Activated B cell treated with CpG ODN at 0.5 μM for 24 hours (primary cell): ENCODE results near the gene SDK2. TPM values are rescaled to one million over a fixed set of nuclear protein-coding genes. Genes with fewer than 3 reads are reported as not detected.

ENCODE experiments used
- ATAC-seq: fragments of 200-7000 bp; cut with Tn5 transposase; one replicate; pipeline ENCODE4 v1.10.0; 2021; ENCODE audit warnings: low read depth, mild to moderate bottlenecking, moderate library complexity
- CTCF ChIA-PET: fragments of 350-600 bp; sonication (Branson Sonifier 250); formaldehyde crosslinking; loops from one replicate; lab custom pipeline; 2021; ENCODE audit warnings: antibody characterized with exemption; lab: Charles Lee
- POLR2A ChIA-PET: fragments of 350-600 bp; sonication (Branson Sonifier 250); formaldehyde crosslinking; loops from one replicate; lab custom pipeline; 2021; ENCODE audit warnings: antibody characterized with exemption; lab: Charles Lee
- DNase-seq: peaks from one replicate; pipeline ENCODE4 v3.0.0; 2022
- H3K27ac Mint-ChIP-seq: one replicate; pipeline ENCODE4 v1.8.0; 2020; ENCODE audit warnings: mixed read lengths
- H3K27me3 Mint-ChIP-seq: one replicate; pipeline ENCODE4 v1.8.0; 2021; ENCODE audit warnings: mixed read lengths
- H3K36me3 Mint-ChIP-seq: one replicate; pipeline ENCODE4 v1.8.0; 2021; ENCODE audit warnings: low read depth, mixed read lengths
- H3K4me1 Mint-ChIP-seq: one replicate; pipeline ENCODE4 v1.8.0; 2021; ENCODE audit warnings: mixed read lengths
- H3K4me3 Mint-ChIP-seq: one replicate; pipeline ENCODE4 v1.8.0; 2020; ENCODE audit warnings: mild to moderate bottlenecking, mixed read lengths
- H3K9me3 Mint-ChIP-seq: one replicate; pipeline ENCODE4 v1.8.0; 2020; ENCODE audit warnings: mixed read lengths
- intact Hi-C: fragments of 100-400 bp; cut with micrococcal nuclease; formaldehyde crosslinking; loops from one replicate; pipeline ENCODE4 v1.15.1; 2024
- total RNA-seq: library from RNA; stranded (reverse); gene quantifications from 2 replicates; pipeline ENCODE4 v1.2.3, GENCODE V29; 2022
- TF ChIP-seq, protein P1 (sequence below): fragments of 200-600 bp; IDR thresholded peaks from one replicate; pipeline ENCODE4 v1.8.0; 2022; ENCODE audit warnings: antibody characterized with exemption, mild to moderate bottlenecking

The SDK2 gene
- total RNA-seq, 1 donor from 2014 or later: 2.5 TPM

DNA sequence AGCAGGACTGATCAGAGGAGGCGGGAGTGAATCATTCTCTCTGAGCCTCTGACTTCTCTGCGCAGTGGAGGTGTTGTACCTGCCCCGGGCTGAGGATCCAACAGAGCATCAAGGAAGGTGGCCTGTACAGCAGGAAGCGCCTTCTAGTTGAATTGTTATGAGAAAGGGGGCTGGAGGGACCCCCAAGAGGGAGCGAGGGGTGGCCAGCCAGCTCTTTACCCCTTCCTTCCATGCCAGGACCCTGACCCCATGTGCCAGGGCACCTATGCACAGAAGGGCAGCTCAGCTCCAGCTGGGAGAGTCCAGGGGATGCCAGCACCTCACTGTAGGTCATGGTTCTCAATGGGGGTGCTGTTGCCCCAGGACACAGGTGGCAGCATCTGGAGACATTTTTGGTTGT is 149.3 kb downstream of the SDK2 start:
- H3K36me3 Mint-ChIP-seq: no peaks in the 10 kb centered on the region
- no peak overlapping the region for H3K4me3 Mint-ChIP-seq
- POLR2A ChIA-PET: no interaction called here
- H3K27ac Mint-ChIP-seq: no peak overlapping the region
- TF ChIP-seq, protein P1, sequence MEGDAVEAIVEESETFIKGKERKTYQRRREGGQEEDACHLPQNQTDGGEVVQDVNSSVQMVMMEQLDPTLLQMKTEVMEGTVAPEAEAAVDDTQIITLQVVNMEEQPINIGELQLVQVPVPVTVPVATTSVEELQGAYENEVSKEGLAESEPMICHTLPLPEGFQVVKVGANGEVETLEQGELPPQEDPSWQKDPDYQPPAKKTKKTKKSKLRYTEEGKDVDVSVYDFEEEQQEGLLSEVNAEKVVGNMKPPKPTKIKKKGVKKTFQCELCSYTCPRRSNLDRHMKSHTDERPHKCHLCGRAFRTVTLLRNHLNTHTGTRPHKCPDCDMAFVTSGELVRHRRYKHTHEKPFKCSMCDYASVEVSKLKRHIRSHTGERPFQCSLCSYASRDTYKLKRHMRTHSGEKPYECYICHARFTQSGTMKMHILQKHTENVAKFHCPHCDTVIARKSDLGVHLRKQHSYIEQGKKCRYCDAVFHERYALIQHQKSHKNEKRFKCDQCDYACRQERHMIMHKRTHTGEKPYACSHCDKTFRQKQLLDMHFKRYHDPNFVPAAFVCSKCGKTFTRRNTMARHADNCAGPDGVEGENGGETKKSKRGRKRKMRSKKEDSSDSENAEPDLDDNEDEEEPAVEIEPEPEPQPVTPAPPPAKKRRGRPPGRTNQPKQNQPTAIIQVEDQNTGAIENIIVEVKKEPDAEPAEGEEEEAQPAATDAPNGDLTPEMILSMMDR: no peak
- intact Hi-C loops: no loop called here
- CTCF ChIA-PET: no interaction called here
- DNase-seq: no peak
- H3K27me3 Mint-ChIP-seq: no peaks in the 10 kb centered on the region
- no peaks in the 10 kb centered on the region for H3K4me1 Mint-ChIP-seq
- no peak for ATAC-seq
- H3K9me3 Mint-ChIP-seq: no peaks in the 10 kb centered on the region

DNA sequence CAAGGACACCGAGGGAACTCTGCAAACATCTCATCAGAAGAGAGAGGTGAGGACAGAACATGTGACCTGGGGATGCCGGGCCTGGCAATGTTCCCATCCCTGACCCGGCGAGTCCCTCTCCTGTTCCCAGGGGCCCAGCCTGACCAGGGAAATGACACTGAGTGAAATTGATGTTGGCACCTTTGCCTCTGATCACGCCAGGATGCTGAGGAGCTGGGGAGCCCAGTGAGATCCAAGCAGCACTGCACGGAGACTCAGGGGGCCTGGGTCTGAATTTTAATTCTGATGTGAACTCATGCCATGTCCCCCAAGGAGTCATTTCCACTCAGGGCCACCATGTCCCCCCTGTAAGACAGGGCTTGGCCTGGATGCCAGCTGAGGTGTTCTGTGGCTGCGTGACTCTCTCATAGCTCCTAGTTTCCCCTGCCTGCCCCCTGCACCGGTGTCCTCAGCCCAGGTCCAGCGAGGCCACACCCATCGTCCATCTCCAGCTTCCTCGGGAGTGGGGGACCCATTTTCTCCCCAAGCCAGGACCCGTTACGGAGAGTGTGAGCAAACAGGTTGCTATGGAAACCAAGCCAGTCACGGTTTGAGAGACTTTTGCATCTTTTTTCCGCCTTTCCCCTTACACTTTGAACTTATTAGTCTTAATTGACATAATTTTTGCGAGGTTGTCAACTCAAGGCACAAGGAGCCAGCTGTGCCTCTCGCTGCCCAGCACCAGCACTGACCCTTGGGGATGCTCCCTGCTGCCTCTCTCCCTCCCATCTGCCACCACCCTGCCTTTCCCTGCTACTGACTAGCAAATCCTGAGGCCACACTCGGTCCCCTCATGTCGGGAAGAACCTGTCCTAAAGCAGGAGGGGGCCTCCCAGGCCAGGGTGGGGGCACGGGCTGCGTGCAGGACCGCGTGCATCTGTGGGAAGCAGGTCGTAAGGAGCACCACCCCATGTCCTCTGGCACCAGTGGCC is 150.0 kb downstream of the SDK2 start:
- POLR2A ChIA-PET: no interaction called here
- Mint-ChIP-seq H3K4me1 (no peaks in the 10 kb centered on the region), H3K27me3 (no peaks in the 10 kb centered on the region), H3K36me3 (no peaks in the 10 kb centered on the region), H3K27ac (no peak overlapping the region), H3K9me3 (no peaks in the 10 kb centered on the region), H3K4me3 (no peak overlapping the region)
- ATAC-seq (no peak), DNase-seq (no peak)
- CTCF ChIA-PET: no interaction called here
- TF ChIP-seq, protein P1: no peak
- intact Hi-C loops: no loop called here

DNA sequence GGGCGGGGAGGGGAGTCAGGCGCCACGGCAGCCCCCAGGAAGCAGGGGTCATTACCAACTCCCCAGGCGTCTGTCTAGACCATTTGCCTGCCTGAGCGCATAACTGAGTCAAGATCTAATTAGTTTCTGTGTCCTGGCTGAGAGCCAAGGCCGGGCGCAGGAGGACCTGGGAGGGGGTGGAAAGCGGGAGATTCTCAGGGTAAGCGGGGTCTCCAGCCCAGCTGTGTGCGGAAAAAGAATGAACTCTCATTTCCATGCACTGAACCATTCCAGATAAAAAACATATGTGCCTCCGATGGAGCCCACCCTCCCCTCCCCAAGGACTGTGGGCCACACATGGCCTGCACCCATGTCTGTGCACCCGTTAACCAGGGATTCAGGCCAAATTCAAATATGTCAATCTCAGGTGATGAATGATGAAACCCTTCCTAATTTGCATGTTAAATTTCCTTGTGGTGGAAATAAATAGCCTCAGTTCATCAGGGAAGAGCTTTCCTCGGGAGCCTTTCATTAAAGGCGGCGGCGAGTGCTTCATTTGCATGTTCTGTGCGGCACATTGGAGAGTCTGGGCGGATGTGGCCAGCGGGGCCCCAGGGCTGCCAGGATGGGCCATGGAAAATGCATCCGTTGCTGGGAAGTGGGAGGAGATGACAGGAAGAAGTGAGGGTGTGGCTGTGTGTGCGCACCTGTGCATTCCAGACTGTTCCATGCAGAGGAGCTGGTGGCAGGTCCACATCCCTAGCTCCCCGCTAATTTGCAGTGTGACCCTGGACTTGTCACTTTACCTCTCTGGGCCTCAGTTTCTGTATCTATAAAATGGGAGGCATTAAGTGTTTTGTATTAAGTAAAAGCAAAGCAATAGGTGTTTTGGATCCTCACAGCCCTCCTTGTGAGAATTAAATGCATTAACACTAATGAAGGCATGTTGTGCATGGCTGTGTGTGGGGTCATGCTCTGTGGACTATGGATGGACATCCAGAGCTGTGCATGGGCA is 151.1 kb downstream of the SDK2 start:
- H3K36me3 Mint-ChIP-seq: no peaks in the 10 kb centered on the region
- no peaks in the 10 kb centered on the region for H3K4me1 Mint-ChIP-seq
- intact Hi-C loops: no loop called here
- H3K4me3 Mint-ChIP-seq: no peak overlapping the region
- ChIA-PET POLR2A (no interaction called here), CTCF (no interaction called here)
- no peaks in the 10 kb centered on the region for H3K27me3 Mint-ChIP-seq
- DNase-seq (no peak), ATAC-seq (no peak)
- H3K9me3 Mint-ChIP-seq: no peaks in the 10 kb centered on the region
- TF ChIP-seq, protein P1: no peak
- H3K27ac Mint-ChIP-seq: no peak overlapping the region

DNA sequence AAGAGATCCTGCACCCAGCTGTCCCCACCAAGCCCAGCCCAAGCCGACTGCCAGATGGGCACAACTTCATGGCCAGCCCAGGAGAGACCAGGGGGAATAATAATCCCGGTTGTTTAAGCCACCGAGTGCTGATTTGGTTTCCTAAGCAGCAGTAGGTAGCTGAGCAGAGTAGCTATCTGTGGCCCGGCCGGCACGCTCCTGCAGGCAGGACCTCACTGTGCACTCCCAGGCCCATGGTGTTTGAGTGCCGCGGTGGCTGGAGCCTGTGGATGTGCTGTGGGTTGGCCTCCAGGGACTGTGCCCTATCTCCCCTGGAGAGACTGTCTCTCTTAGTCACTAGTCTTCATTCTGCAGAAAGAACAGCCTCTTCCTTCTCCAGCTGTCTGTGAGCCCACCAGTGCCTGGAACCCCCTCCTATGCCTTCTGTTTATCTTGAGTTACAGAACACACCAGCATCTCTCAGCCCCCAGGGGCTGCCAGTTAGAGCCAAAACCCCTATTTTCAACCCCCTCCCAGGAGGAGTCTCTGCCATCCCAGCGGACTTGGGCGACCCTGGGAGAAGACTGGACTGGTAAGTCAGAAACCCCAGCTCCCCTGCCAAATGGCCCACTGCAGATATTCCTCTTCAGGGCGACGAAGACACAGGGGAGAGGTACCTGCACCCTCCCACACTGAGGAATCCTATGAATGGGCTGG is 152.0 kb downstream of the SDK2 start:
- ATAC-seq: no peak
- TF ChIP-seq, protein P1: no peak
- Mint-ChIP-seq H3K9me3 (no peaks in the 10 kb centered on the region), H3K27me3 (no peaks in the 10 kb centered on the region), H3K4me3 (no peak overlapping the region), H3K36me3 (peaks cover 5% of the 10 kb centered on the region), H3K27ac (no peak overlapping the region), H3K4me1 (no peaks in the 10 kb centered on the region)
- ChIA-PET POLR2A (no interaction called here), CTCF (no interaction called here)
- no peak for DNase-seq
- intact Hi-C loops: no loop called here
